ENCODE results near the gene WWTR1. TPM values are rescaled to one million over a fixed set of nuclear protein-coding genes. Genes with fewer than 3 reads are reported as not detected.

Gene WWTR1
- total RNA-seq, 4 donors from 2014 or later, result 103 to 148 (median 116) TPM

DNA sequence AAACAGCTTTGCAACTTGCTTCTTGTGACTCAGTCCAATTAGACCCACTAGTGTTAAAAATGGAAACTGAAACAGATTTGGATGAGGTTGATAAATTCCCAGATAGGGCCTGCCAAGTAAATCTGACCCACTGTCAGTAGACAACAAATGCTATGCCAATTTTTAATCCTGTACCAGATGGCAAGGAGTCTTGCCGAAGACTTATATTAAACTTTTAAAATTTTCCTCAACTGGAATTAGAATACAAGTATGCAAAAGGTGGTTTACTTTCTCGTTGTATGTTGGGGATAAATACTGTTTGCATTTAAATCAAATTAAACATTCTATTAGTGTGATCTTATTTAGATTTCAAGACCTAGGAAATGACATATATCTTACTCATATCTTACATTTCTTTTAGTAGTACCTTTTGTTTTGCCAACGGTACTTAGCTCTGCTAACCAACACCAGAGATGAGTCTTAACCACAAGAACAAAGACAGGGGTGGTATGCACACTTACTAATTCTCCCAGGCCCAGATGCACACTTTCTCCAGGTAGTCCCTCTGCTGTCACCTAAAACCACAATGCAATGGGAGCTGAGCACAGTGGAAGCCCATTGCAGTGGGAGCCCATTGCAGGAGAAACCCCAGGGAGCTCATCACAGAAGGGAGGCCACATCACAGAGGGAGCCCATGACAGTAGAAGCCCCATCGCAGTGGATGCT, 77.8 kb downstream of the WWTR1 start:
- no peak overlapping the region for H3K4me3 ChIP-seq
- H3K27ac ChIP-seq, result no peak overlapping the region
- no peaks in the 10 kb centered on the region for H3K27me3 ChIP-seq
- TF ChIP-seq, protein P1, sequence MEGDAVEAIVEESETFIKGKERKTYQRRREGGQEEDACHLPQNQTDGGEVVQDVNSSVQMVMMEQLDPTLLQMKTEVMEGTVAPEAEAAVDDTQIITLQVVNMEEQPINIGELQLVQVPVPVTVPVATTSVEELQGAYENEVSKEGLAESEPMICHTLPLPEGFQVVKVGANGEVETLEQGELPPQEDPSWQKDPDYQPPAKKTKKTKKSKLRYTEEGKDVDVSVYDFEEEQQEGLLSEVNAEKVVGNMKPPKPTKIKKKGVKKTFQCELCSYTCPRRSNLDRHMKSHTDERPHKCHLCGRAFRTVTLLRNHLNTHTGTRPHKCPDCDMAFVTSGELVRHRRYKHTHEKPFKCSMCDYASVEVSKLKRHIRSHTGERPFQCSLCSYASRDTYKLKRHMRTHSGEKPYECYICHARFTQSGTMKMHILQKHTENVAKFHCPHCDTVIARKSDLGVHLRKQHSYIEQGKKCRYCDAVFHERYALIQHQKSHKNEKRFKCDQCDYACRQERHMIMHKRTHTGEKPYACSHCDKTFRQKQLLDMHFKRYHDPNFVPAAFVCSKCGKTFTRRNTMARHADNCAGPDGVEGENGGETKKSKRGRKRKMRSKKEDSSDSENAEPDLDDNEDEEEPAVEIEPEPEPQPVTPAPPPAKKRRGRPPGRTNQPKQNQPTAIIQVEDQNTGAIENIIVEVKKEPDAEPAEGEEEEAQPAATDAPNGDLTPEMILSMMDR (IDR thresholded peaks at IDR 0.05), result no peak
- TF ChIP-seq POLR2A (IDR thresholded peaks at IDR 0.05), result no peak
- H3K9me3 ChIP-seq, result no peaks in the 10 kb centered on the region
- intact Hi-C loops (cut with DNase I; ENCODE audit: low total_unique reads), result no loop called here
- no peaks in the 10 kb centered on the region for H3K36me3 ChIP-seq
- DNase-seq, result no peak
- H3K4me1 ChIP-seq, result peaks cover 6 to 21% of the 10 kb centered on the region in 2 donors

DNA sequence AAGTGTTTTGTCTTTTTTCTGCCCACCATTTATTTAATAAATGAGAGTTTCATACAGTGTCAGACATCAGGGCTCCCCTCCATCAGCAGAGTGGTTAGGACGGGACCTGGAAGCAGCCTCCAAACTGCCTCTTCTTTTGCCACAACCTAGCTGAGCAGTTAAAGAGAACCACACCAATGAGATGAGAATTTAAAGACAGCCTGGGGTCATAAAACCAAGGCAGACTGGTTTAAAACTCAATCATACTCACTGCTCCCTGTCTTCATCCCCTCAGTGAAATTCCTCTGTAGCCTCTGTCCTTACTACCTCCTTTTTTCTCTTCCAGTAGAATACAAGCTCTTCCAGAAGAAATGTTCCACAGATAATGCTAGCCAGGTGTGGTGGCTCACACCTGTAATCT, 78.7 kb downstream of the WWTR1 start:
- no peak for DNase-seq
- peaks cover 6 to 23% of the 10 kb centered on the region in 2 donors for H3K4me1 ChIP-seq
- intact Hi-C loops (cut with DNase I; ENCODE audit: low total_unique reads), result no loop called here
- H3K36me3 ChIP-seq, result no peaks in the 10 kb centered on the region
- no peak overlapping the region for H3K4me3 ChIP-seq
- TF ChIP-seq POLR2A (IDR thresholded peaks at IDR 0.05), result no peak
- peak overlapping the region in 1 of 2 donors; percentile 1 for H3K27ac ChIP-seq
- no peaks in the 10 kb centered on the region for H3K27me3 ChIP-seq
- H3K9me3 ChIP-seq, result no peaks in the 10 kb centered on the region

- Histone ChIP-seq H3K4me1 (peaks cover 6 to 15% of the 10 kb centered on the region in 2 donors), H3K36me3 (no peaks in the 10 kb centered on the region), H3K9me3 (no peaks in the 10 kb centered on the region), H3K27me3 (no peaks in the 10 kb centered on the region), H3K4me3 (no peak overlapping the region), H3K27ac (peak overlapping the region in 1 of 2 donors; percentile 78)
- intact Hi-C loops (cut with DNase I; ENCODE audit: low total_unique reads), result no loop called here
- TF ChIP-seq, protein P1 (IDR thresholded peaks at IDR 0.05), result no peak
- no peak for TF ChIP-seq POLR2A (IDR thresholded peaks at IDR 0.05)
- DNase-seq, result no peak
These were observed 80.0 kb downstream of the WWTR1 start for GRCh38 chr3:149577801-149578200.

DNA sequence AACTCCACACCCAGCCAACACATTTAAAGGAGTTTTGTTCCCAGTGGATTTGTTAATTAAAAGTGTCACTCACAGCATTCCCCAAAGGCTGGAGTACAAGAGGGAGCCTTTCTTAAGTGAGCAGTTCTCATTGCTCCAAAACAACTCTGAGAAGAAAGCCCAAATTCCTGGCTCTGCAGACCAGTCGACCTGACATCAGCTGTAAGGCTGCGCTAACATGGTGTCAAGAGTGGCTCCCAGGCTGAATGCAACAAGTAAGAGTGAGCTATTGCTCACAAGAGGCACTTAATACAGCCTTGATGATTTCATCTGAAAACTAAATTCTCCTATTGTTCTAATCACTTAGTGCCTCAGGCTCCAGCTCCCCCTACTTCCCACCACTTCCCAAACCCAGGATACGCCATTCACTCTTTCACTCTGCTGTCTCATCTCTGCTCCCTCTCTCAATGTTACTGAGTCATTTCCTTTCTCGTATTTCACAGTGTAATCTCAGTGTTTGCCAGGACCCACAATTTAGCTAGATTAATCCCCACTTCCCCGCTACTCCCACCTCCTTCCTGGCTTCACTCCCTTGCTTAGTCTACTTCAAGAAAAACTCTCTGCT, 81.8 kb downstream of the WWTR1 start:
- Histone ChIP-seq H3K4me3 (no peak overlapping the region), H3K9me3 (no peaks in the 10 kb centered on the region), H3K27me3 (no peaks in the 10 kb centered on the region), H3K36me3 (no peaks in the 10 kb centered on the region), H3K27ac (peak overlapping the region; percentile 78 to 80), H3K4me1 (peaks cover 6 to 15% of the 10 kb centered on the region in 2 donors)
- DNase-seq, result peak; percentile 62 to 78
- intact Hi-C loops (cut with DNase I; ENCODE audit: low total_unique reads), result no loop called here
- TF ChIP-seq, protein P1 (IDR thresholded peaks at IDR 0.05), result no peak
- TF ChIP-seq POLR2A (IDR thresholded peaks at IDR 0.05), result no peak

GRCh38 chr3:149575213-149575960, 82.4 kb downstream of the WWTR1 start:
- peak; percentile 55 to 61 for DNase-seq
- Histone ChIP-seq H3K27ac (peak overlapping the region; percentile 78 to 80), H3K4me1 (peaks cover 6 to 15% of the 10 kb centered on the region in 2 donors), H3K27me3 (no peaks in the 10 kb centered on the region), H3K4me3 (no peak overlapping the region), H3K9me3 (no peaks in the 10 kb centered on the region), H3K36me3 (no peaks in the 10 kb centered on the region)
- TF ChIP-seq, protein P1 (IDR thresholded peaks at IDR 0.05), result no peak
- TF ChIP-seq POLR2A (IDR thresholded peaks at IDR 0.05), result no peak
- intact Hi-C loops (cut with DNase I; ENCODE audit: low total_unique reads), result no loop called here

Data from uterus (tissue), 4 donors.